Skeletal muscle cell (primary cell): ENCODE results near the gene RGPD6.
"Not testable (repeated sequence)": the region's sequence is repeated elsewhere in the genome, so short reads cannot be mapped to it uniquely, and the experiment has no call there.

ENCODE experiments used
- DNase-seq: peaks from one replicate; pipeline ENCODE4 v3.0.0-alpha.2; 2010; ENCODE audit warnings: low read depth
- H3K4me3 ChIP-seq: 2 replicates; pipeline ENCODE4 v1.5.1; 2011; ENCODE audit warnings: low read depth, mild to moderate bottlenecking, control low read depth, low read length, moderate library complexity

RGPD6 gene

DNA sequence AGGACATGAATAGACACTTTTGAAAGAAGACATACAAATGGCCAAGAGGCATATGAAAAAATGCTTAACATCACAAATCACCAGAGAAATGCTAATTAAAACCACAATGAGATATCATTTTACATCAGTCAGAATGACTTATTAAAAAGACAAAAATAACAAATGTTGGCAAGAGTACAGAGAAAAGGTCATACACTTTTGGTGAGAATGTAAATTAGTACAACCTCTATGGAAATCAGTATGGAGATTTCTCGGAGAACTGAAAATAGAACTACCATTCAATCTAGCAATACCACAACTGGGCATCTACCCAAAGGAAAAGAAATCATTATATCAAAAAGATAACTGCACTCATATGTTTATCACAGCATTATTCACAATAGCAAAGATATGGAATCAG lies 88.0 kb downstream of the RGPD6 start:
- not testable (repeated sequence) for DNase-seq, H3K4me3 ChIP-seq

GRCh38 chr2:110482697-110483096 lies 94.3 kb downstream of the RGPD6 start:
- not testable (repeated sequence) for DNase-seq, H3K4me3 ChIP-seq

GRCh38 chr2:110481200-110481599 lies 95.8 kb downstream of the RGPD6 start:
- H3K4me3 ChIP-seq, DNase-seq: not testable (repeated sequence)

DNA sequence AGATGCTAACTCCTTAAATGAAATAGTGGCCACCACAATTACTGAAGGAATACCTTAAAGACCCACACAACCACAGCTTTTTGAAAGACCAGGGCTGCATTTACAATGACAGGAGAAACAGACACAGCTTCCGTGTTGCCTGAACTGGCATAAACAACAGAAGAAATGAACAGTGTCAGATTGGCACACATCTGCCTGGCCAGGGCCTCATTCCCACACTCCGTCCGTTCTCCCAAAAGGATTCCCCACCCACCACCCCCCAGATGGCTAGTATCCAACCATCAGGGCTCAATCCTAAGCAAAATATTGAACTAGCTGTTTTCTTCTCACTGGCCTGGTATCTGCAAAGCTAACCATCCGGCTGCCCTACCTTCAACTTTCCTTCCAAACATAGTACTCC lies 96.9 kb downstream of the RGPD6 start:
- not testable (repeated sequence) for DNase-seq, H3K4me3 ChIP-seq

DNA sequence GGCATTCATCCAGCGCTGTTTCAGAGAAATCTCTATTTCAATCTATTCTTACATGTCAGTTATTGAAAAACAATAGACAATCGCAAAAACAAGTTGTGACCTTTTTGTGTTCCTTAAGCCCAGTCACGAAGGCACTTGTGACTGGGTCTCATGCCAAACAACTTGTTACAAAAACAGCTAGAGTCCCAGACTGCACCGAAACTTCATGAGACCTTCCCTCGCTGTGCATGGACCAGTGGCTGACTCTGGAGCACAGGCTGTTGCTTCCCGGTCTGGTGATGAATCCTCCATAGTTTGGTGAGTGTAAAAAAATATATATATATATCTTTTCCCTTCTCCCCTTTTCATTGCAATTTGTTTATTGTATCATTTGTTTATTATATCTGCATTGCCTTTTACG lies 99.7 kb downstream of the RGPD6 start:
- not testable (repeated sequence) for H3K4me3 ChIP-seq

DNA sequence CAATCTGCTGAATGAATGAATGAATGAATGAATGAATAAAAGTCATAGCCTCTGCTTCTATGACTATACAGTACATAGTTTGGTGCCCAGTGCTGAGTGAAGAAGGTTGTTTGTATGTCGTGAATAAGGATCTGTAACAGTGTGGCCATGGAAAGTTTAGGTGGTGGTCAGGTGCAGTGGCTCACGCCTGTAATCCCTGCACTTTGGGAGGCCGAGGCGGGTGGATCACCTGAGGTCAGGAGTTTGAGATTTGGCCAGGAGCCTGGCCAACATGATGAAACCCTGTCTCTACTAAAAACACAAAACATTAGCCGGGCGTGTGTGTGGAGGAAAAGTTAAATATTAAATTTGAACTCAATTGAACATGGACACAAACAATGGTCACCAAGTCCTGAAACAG lies 100.1 kb downstream of the RGPD6 start:
- not testable (repeated sequence) for DNase-seq

More for the DNA sequence above, 99.7 kb downstream of the RGPD6 start:
- not testable (repeated sequence) for DNase-seq

DNA sequence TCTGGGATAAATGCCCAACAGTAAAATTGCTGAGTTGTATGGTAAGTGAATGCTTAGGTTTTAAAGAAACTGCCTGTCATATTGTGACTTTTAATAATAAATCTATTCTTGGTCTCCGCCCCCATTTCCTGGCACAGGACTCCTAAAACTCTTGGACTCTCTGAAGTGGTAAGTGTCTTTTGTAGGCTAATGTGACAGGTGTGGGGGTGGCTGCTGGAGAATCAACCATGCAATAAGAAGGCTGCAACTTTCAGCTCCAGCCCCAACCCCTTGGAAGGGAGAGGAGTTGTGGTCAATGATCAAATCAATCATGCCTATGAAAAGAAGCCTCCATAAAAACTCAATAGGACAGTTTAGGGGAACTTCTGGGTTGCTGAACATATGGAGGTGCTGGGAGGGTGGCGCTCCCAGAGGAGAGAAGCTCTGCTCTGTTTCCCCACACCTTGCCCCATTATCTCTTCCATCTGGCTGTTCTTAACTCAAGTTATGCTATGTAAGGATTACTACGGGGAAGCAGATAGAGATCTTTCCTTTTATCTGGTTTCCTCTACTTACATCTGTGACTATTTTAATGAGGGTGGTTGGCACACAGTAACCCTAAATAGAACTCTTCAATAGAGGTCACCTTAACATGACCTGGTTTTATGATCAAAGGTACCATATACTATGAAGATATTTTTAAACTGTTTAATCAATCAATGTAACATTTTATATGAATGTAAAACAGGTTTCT lies 101.2 kb downstream of the RGPD6 start:
- DNase-seq, H3K4me3 ChIP-seq: not testable (repeated sequence)

More for the DNA sequence above, 100.1 kb downstream of the RGPD6 start:
- not testable (repeated sequence) for H3K4me3 ChIP-seq

DNA sequence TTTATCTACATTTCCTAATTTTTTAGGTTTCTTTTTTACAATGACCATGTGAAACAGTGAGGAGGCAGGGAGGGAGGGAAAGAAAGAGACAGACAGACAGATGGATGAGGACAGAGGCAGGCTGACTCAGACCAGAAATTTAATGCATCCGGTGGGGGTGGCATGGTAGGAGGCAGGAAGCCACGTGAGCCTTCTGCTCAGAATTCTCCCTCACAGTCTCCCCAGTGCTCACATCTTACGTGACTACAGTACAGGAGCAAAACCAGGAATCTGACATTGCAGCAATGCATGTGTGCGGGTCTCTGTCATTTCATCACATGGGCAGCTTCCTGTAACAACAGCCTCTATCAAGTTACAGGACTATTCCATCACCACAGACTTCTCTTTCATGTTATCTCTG lies 102.1 kb downstream of the RGPD6 start:
- H3K4me3 ChIP-seq, DNase-seq: not testable (repeated sequence)

- DNase-seq, H3K4me3 ChIP-seq: not testable (repeated sequence)
Measured at GRCh38 chr2:110473059-110473358, 104.0 kb downstream of the RGPD6 start.

DNA sequence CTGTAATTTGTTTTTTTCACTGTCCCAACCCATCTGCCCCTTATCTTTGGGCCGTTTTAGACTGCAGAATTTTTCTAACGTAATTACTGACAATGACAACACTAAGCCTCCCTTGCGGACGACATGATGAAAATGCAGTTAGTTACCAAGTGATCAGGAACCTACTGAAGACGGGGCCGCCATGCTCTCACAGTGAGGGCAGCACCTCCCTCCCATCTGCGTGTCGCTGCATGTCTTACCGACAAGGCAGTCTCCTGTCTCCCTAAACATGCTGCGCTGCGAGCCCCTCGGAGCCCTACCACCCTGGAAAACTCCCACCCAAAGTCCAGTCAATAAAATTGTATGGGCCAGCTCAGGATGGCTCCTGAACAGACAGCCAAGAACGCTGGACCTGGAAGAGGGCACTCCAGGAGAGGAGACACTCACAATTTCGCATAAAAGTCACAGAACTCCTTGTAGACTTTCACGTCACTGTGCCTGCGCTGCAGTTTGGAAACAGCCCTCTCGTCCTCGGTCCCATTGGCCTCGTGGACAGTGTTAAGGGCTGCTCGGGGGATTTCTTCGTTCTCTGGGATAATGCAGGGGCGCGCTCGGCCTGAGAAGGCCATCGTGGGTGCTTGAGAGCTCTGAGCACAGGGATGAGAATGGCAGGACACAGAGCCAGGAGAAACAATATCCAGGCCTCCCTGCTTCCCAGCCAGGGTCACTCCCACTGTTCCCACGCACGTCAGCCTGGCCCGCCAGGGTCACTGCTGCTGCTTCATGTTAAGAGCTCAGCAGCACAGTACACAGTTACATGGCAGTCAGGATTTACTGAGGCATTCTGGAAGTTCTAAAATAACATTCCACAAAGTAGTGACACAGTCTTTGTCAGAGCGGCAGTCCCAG lies 104.6 kb downstream of the RGPD6 start, which contains the start of gene LIMS4:
TSS of gene LIMS4 (minus strand) at position 646 of the 888 bp plus-strand sequence. CDS start at position 608, 38 bp downstream.
- DNase-seq, H3K4me3 ChIP-seq: not testable (repeated sequence)

GRCh38 chr2:110468921-110469320 lies 108.1 kb downstream of the RGPD6 start:
- H3K4me3 ChIP-seq, DNase-seq: not testable (repeated sequence)

GRCh38 chr2:110465312-110465711 lies 111.7 kb downstream of the RGPD6 start:
- not testable (repeated sequence) for H3K4me3 ChIP-seq, DNase-seq
